PC-9 (cell line): ENCODE measurements around the gene XPO1. TPM values are rescaled to one million over a fixed set of nuclear protein-coding genes. Genes with fewer than 3 reads are reported as not detected.

Experiments used
- BruUV-seq: library from RNA; stranded (reverse); fragments of 400-500 nt; replicated peaks from 2 replicates; lab custom pipeline; 2021; lab: Mats Ljungman, UMichigan
- CTCF ChIA-PET: fragments of 300-600 bp; sonication (Branson Sonifier 250); formaldehyde crosslinking; loops from one replicate; lab custom pipeline; 2022; ENCODE audit warnings: antibody characterized with exemption; lab: Charles Lee
- POLR2A ChIA-PET: fragments of 300-600 bp; sonication (Branson Sonifier 250); formaldehyde crosslinking; loops from one replicate; lab custom pipeline; 2022; ENCODE audit warnings: antibody characterized with exemption; ENCODE audit not compliant: unreplicated experiment; lab: Charles Lee
- DNase-seq, 2 experiments: peaks; one replicate each; pipeline versions ENCODE4 v3.0.0 to v3.0.0-alpha.2; 2015 to 2022; ENCODE audit warnings: mixed read lengths in 1 of 2
- H2AFZ ChIP-seq: fragments of 200-600 bp; sonication (generic); 2 replicates; pipeline ENCODE4 v1.8.1; 2017; ENCODE audit warnings: antibody characterized with exemption
- H3F3A ChIP-seq: fragments of 200-600 bp; sonication (generic); 2 replicates; pipeline ENCODE4 v1.8.1; 2017; ENCODE audit warnings: antibody characterized with exemption, mild to moderate bottlenecking, low read depth; ENCODE audit not compliant: insufficient read depth
- H3K27ac ChIP-seq: fragments of 200-600 bp; sonication (generic); 2 replicates; pipeline ENCODE4 v1.6.1; 2016; ENCODE audit warnings: mixed run types
- H3K27me3 ChIP-seq: fragments of 200-600 bp; sonication (generic); 2 replicates; pipeline ENCODE4 v1.6.1; 2016; ENCODE audit warnings: low read depth, mixed run types; ENCODE audit not compliant: insufficient read depth
- H3K36me3 ChIP-seq: fragments of 200-600 bp; sonication (generic); 2 replicates; pipeline ENCODE4 v1.6.1; 2016; ENCODE audit warnings: low read depth, mixed run types
- H3K4me1 ChIP-seq: fragments of 200-600 bp; sonication (generic); replicated peaks from 2 replicates; pipeline ENCODE4 v1.6.1; 2016; ENCODE audit warnings: mixed run types; ENCODE audit not compliant: insufficient read depth
- H3K4me2 ChIP-seq: fragments of 200-600 bp; sonication (generic); 2 replicates; pipeline ENCODE4 v1.6.1; 2017; ENCODE audit warnings: mixed run types
- H3K4me3 ChIP-seq: fragments of 200-600 bp; sonication (generic); 2 replicates; pipeline ENCODE4 v1.6.1; 2016; ENCODE audit warnings: mixed run types
- H3K79me2 ChIP-seq: fragments of 200-600 bp; sonication (generic); 2 replicates; pipeline ENCODE4 v1.6.1; 2017; ENCODE audit warnings: low read depth, mixed run types
- H3K9me2 ChIP-seq: fragments of 200-600 bp; sonication (generic); 2 replicates; pipeline ENCODE4 v1.8.1; 2017; ENCODE audit warnings: mild to moderate bottlenecking; ENCODE audit not compliant: insufficient read depth
- H3K9me3 ChIP-seq: fragments of 200-600 bp; sonication (generic); 2 replicates; pipeline ENCODE4 v1.8.1; 2016; ENCODE audit warnings: low read depth; ENCODE audit not compliant: insufficient read depth
- H4K20me1 ChIP-seq: fragments of 200-600 bp; sonication (generic); 2 replicates; pipeline ENCODE4 v1.8.1; 2017; ENCODE audit not compliant: insufficient read depth
- CTCF ChIP-seq: fragments of 200-600 bp; sonication (generic); conservative IDR thresholded peaks from 2 replicates; pipeline ENCODE4 v1.6.1; 2017; ENCODE audit warnings: mixed run types, antibody characterized with exemption, mild to moderate bottlenecking, moderate library complexity
- EZH2 ChIP-seq: fragments of 200-600 bp; sonication (generic); IDR thresholded peaks from 2 replicates; pipeline ENCODE4 v1.8.0; 2017; ENCODE audit warnings: antibody characterized with exemption, low read depth
- intact Hi-C: fragments of 100-400 bp; cut with micrococcal nuclease; formaldehyde crosslinking; loops from one replicate; pipeline ENCODE4 v1.10.0; 2022; ENCODE audit not compliant: unreplicated experiment
- total RNA-seq: library from RNA; stranded (reverse); gene quantifications from 2 replicates; pipeline ENCODE4 v1.2.3, GENCODE V29; 2021

Gene XPO1
- total RNA-seq, 1 experiment from 2014 or later = 236 TPM

- Histone ChIP-seq H3K9me3 (no peaks in the 10 kb centered on the region), H3K9me2 (no peaks in the 10 kb centered on the region), H3K4me1 (no peaks in the 10 kb centered on the region), H4K20me1 (peaks cover 91% of the 10 kb centered on the region), H3K27me3 (no peaks in the 10 kb centered on the region), H3F3A (peaks cover 4% of the 10 kb centered on the region; the same call in 1 of the 2 replicates), H2AFZ (no peak overlapping the region), H3K27ac (no peak overlapping the region), H3K36me3 (0 out of 2 replicates have a peak, but pooled peaks cover 4% of the 10 kb centered on the region), H3K79me2 (peaks cover 99% of the 10 kb centered on the region), H3K4me3 (no peak overlapping the region), H3K4me2 (no peak overlapping the region)
- no TSS peak for BruUV-seq
- DNase-seq = no peak
- no peak for TF ChIP-seq CTCF
- ChIA-PET POLR2A (no interaction called here), CTCF (no interaction called here)
- intact Hi-C loops = no loop called here
Measured at GRCh38 chr2:61439241-61440002, 98.7 kb downstream of the XPO1 start.

GRCh38 chr2:61438670-61439069 is 99.5 kb downstream of the XPO1 start:
- no peak overlapping the region for H2AFZ ChIP-seq
- no peaks in the 10 kb centered on the region for H3K9me3 ChIP-seq
- H3K79me2 ChIP-seq = peaks cover 99% of the 10 kb centered on the region
- no peak overlapping the region for H3K4me3 ChIP-seq
- H3K4me2 ChIP-seq = no peak overlapping the region
- ChIA-PET POLR2A (no interaction called here), CTCF (no interaction called here)
- DNase-seq = no peak
- intact Hi-C loops = no loop called here
- no peaks in the 10 kb centered on the region for H3K4me1 ChIP-seq
- peaks cover 91% of the 10 kb centered on the region for H4K20me1 ChIP-seq
- peaks cover 4% of the 10 kb centered on the region; the same call in 1 of the 2 replicates for H3F3A ChIP-seq
- BruUV-seq = no TSS peak
- no peaks in the 10 kb centered on the region for H3K9me2 ChIP-seq
- no peak for TF ChIP-seq CTCF
- TF ChIP-seq EZH2 = no peak
- H3K27ac ChIP-seq = no peak overlapping the region
- 0 out of 2 replicates have a peak, but pooled peaks cover 4% of the 10 kb centered on the region for H3K36me3 ChIP-seq
- H3K27me3 ChIP-seq = no peaks in the 10 kb centered on the region

- no peaks in the 10 kb centered on the region for H3K27me3 ChIP-seq
- 0 out of 2 replicates have a peak, but pooled peaks cover 2% of the 10 kb centered on the region for H3F3A ChIP-seq
- H3K9me3 ChIP-seq = no peaks in the 10 kb centered on the region
- intact Hi-C loops = no loop called here
- no peak for DNase-seq
- H3K36me3 ChIP-seq = no peaks in the 10 kb centered on the region
- TF ChIP-seq CTCF (no peak), EZH2 (no peak)
- no peak overlapping the region for H2AFZ ChIP-seq
- no peaks in the 10 kb centered on the region for H3K9me2 ChIP-seq
- no peak overlapping the region for H3K4me3 ChIP-seq
- H3K4me2 ChIP-seq = no peak overlapping the region
- POLR2A ChIA-PET = no interaction called here
- H3K4me1 ChIP-seq = no peaks in the 10 kb centered on the region
- BruUV-seq = no TSS peak
- CTCF ChIA-PET = interaction anchor here (0.6 kb wide), 1 partner anchor 9 kb away, joined by 4 read pairs; no protein-coding TSS in a partner anchor
- no peak overlapping the region for H3K27ac ChIP-seq
- peaks cover 99% of the 10 kb centered on the region for H3K79me2 ChIP-seq
- peaks cover 90% of the 10 kb centered on the region for H4K20me1 ChIP-seq
Measured at GRCh38 chr2:61437170-61437569, 101.0 kb downstream of the XPO1 start.
